GM21529 (cell line): ENCODE measurements around the gene PHACTR1.
A peak's percentile ranks its signal among the peaks of the same experiment; 100 is the strongest.

ENCODE experiments used
- ATAC-seq: cut with Tn5 transposase; IDR thresholded peaks from one replicate; pipeline ENCODE4 v1.9.1; 2021; ENCODE audit not compliant: unreplicated experiment

The PHACTR1 gene

GRCh38 chr6:13180538-13180937 lies 464.0 kb downstream of the PHACTR1 start:
- ATAC-seq: no peak

GRCh38 chr6:13181393-13181792 lies 464.8 kb downstream of the PHACTR1 start:
- ATAC-seq: no peak

GRCh38 chr6:13183415-13184088 lies 467.0 kb downstream of the PHACTR1 start:
- no peak for ATAC-seq

GRCh38 chr6:13184089-13184468 lies 467.5 kb downstream of the PHACTR1 start:
- ATAC-seq: no peak

GRCh38 chr6:13184547-13184946 lies 468.0 kb downstream of the PHACTR1 start:
- ATAC-seq: no peak

GRCh38 chr6:13186861-13187260 lies 470.3 kb downstream of the PHACTR1 start:
- no peak for ATAC-seq

GRCh38 chr6:13187692-13188091 lies 471.1 kb downstream of the PHACTR1 start:
- no peak for ATAC-seq

- no peak for ATAC-seq
Observed at GRCh38 chr6:13188306-13188705, 471.7 kb downstream of the PHACTR1 start.

- no peak for ATAC-seq
Observed at GRCh38 chr6:13189710-13190109, 473.1 kb downstream of the PHACTR1 start.

GRCh38 chr6:13190376-13190775 lies 473.8 kb downstream of the PHACTR1 start:
- ATAC-seq: no peak

GRCh38 chr6:13191461-13191860 lies 474.9 kb downstream of the PHACTR1 start:
- ATAC-seq: no peak

GRCh38 chr6:13194852-13195251 lies 478.3 kb downstream of the PHACTR1 start:
- ATAC-seq: peak; percentile 68

- ATAC-seq: no peak
Observed at GRCh38 chr6:13195803-13196202, 479.2 kb downstream of the PHACTR1 start.

GRCh38 chr6:13198168-13198567 lies 481.6 kb downstream of the PHACTR1 start:
- no peak for ATAC-seq

GRCh38 chr6:13201336-13201735 lies 484.8 kb downstream of the PHACTR1 start:
- no peak for ATAC-seq

- no peak for ATAC-seq
Observed at GRCh38 chr6:13203145-13203544, 486.6 kb downstream of the PHACTR1 start.

- no peak for ATAC-seq
Observed at GRCh38 chr6:13205106-13205505, 488.5 kb downstream of the PHACTR1 start.

- no peak for ATAC-seq
Observed at GRCh38 chr6:13212096-13212495, 495.5 kb downstream of the PHACTR1 start.

GRCh38 chr6:13212538-13212937 lies 496.0 kb downstream of the PHACTR1 start:
- no peak for ATAC-seq

GRCh38 chr6:13215390-13215789 lies 498.8 kb downstream of the PHACTR1 start:
- no peak for ATAC-seq

- no peak for ATAC-seq
Observed at GRCh38 chr6:13216236-13217014, 499.9 kb downstream of the PHACTR1 start.

GRCh38 chr6:13217206-13217905 lies 500.8 kb downstream of the PHACTR1 start:
- no peak for ATAC-seq
